Ascending aorta (tissue), 2 donors: ENCODE data around the gene LIPG. TPM values are rescaled to one million over a fixed set of nuclear protein-coding genes. Genes with fewer than 3 reads are reported as not detected.
"Not testable (repeated sequence)": the region's sequence is repeated elsewhere in the genome, so short reads cannot be mapped to it uniquely, and the experiment has no call there.

ENCODE experiments used
- DNase-seq, 2 donors: peaks; one replicate each; pipeline ENCODE4 v3.0.0-alpha.2; 2019; ENCODE audit warnings: low spot score in 2 of 2
- H3K27ac ChIP-seq, 2 donors: fragments of 200-600 bp; sonication (generic); one replicate each; pipeline ENCODE4 v1.5.1; 2016 to 2017; ENCODE audit warnings: mild to moderate bottlenecking in 1 of 2
- H3K27me3 ChIP-seq: fragments of 200-600 bp; sonication (generic); one replicate; pipeline ENCODE4 v1.5.1; 2017
- H3K36me3 ChIP-seq, 2 donors: fragments of 200-600 bp; sonication (generic); one replicate each; pipeline ENCODE4 v1.5.1; 2016
- H3K4me1 ChIP-seq, 2 donors: fragments of 200-600 bp; sonication (generic); one replicate each; pipeline ENCODE4 v1.5.1; 2016 to 2017; ENCODE audit warnings: mild to moderate bottlenecking in 1 of 2
- H3K4me3 ChIP-seq, 2 donors: fragments of 200-600 bp; sonication (generic); one replicate each; pipeline ENCODE4 v1.5.1; 2016 to 2017; ENCODE audit warnings: mild to moderate bottlenecking in 1 of 2
- H3K9me3 ChIP-seq, 2 donors: fragments of 200-600 bp; sonication (generic); one replicate each; pipeline ENCODE4 v1.5.1; 2016
- CTCF ChIP-seq, 3 experiments: fragments of 200-600 bp in 2 of 3; fragments of 450-650 bp in 1 of 3; sonication (generic) in 2 of 3; IDR thresholded peaks; one replicate each; pipeline ENCODE4 v1.5.1; 2016 to 2019; ENCODE audit warnings: antibody characterized with exemption in 3 of 3, mild to moderate bottlenecking in 1 of 3, moderate library complexity in 1 of 3
- intact Hi-C: fragments of 100-400 bp; cut with DNase I; formaldehyde crosslinking; loops from one replicate; pipeline ENCODE4 v1.15.1; 2023
- total RNA-seq: library from RNA; depleted of rRNA; stranded (reverse); fragments of >200 nt; gene quantifications from one replicate; pipeline ENCODE4 v1.1.0, GENCODE V29; 2016

The LIPG gene
- total RNA-seq, 1 donor from 2014 or later: 1.6 TPM

DNA sequence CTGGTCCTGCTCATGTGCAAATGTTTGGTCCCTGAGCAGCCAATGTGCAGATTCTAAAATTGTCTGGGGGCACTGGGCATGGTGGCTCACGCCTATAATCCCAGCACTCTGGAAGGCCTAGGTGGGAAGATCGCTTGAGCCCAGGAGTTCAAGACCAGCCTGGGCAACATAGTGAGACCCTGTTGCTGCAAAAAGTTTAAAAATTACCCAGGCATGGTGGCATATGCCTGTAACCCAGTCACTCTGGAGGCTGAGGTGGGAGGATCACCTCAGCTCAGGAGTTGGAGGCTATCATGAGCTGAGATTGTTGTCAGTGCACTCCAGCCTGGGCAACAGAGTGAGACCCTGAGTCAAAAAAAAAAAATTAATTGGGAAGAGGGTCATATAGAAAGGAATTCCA lies 5.1 kb downstream of the LIPG start:
- intact Hi-C loops: no loop called here
- no peak overlapping the region for H3K4me3 ChIP-seq
- H3K36me3 ChIP-seq: no peaks in the 10 kb centered on the region
- no peak for TF ChIP-seq CTCF (IDR thresholded peaks at IDR 0.05)
- H3K4me1 ChIP-seq: peaks cover 0 to 6% of the 10 kb centered on the region in 2 donors
- no peak for DNase-seq
- peaks cover 3% of the 10 kb centered on the region for H3K27me3 ChIP-seq
- no peaks in the 10 kb centered on the region for H3K9me3 ChIP-seq
- H3K27ac ChIP-seq: no peak overlapping the region

DNA sequence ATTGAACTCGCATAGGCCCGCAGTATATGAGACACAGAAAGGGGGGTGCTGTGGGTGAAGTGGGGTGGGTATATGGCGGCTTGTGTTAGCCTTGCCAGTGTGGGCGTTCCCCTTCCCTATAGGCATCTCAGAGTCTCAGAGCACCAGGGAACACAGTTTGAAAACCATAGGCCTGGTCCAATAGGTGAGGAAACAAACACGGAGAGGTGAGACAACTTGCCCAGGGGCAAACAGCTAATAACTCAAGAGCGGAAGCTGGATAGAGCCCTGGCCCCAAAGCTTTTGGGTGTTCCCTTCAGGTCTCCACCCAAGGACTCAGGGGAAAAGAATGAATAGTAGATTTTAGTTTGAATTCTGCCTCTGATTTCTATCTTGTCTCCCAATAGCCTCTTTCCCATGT lies 7.9 kb downstream of the LIPG start:
- no peak overlapping the region for H3K4me3 ChIP-seq
- TF ChIP-seq CTCF (IDR thresholded peaks at IDR 0.05): no peak
- intact Hi-C loops: no loop called here
- H3K9me3 ChIP-seq: no peaks in the 10 kb centered on the region
- no peak for DNase-seq
- no peak overlapping the region for H3K27ac ChIP-seq
- no peaks in the 10 kb centered on the region for H3K36me3 ChIP-seq
- peaks cover 3% of the 10 kb centered on the region for H3K27me3 ChIP-seq
- no peaks in the 10 kb centered on the region for H3K4me1 ChIP-seq

DNA sequence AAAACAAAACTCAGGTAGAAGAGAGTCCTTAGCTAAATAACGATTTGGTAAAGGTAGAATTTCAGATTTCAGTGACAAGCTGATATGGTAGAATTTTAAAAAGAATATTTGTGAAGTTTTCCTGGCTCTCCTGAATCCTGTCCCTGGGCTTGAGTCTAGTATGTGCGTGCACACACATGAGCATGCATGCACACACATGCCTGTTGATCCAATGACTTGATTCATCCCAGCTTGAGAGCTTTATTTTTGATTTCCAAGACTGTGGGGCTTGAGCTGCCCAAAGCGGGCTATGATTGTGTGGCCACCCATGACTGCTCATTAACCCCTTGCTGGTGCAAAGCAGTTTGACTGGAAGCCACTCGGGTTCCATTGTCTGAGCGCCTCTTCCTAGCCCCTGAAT lies 9.0 kb downstream of the LIPG start:
- intact Hi-C loops: no loop called here
- no peaks in the 10 kb centered on the region for H3K4me1 ChIP-seq
- no peaks in the 10 kb centered on the region for H3K27me3 ChIP-seq
- DNase-seq: no peak
- TF ChIP-seq CTCF (IDR thresholded peaks at IDR 0.05): no peak
- H3K4me3 ChIP-seq: no peak overlapping the region
- no peak overlapping the region for H3K27ac ChIP-seq
- no peaks in the 10 kb centered on the region for H3K36me3 ChIP-seq
- no peaks in the 10 kb centered on the region for H3K9me3 ChIP-seq

DNA sequence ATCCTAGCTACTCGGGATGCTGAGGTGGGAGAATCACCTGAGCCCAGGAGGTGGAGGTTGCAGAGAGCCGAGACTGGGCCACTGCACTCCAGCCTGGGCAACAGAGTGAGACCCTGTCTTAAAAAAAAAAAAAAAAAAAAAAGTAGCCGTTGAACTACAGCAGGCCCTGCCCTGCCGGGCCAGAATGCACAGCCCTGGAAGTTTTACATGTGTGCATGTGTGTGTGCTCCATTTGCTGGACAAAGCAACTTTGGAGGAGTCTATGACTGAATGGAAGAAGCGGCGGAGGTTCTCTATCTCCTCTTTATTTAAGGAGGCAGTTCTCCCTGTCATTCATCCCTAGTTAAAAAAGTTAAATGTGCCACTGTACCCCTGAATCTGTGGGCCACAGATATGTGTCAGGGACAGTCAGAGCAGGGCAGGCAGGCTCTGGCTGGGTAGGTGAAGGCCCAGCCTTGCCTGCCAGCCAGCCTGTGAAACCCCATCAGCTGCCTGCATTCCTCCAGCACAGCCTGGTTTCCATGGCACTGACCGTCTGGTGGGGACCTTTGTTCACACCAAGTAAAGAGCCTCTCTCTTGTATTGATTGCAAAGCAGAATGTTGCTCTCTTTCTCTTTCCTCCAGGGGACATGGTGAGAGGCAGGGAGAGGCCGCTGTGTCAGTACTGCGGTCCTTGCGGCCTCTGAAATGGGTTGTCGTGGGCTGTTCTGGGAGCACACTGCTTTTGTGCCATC lies 10.9 kb downstream of the LIPG start:
- no peak for DNase-seq
- no peak for TF ChIP-seq CTCF (IDR thresholded peaks at IDR 0.05)
- H3K36me3 ChIP-seq: no peaks in the 10 kb centered on the region
- no peaks in the 10 kb centered on the region for H3K9me3 ChIP-seq
- H3K4me3 ChIP-seq: no peak overlapping the region
- intact Hi-C loops: no loop called here
- H3K4me1 ChIP-seq: no peaks in the 10 kb centered on the region
- no peak overlapping the region for H3K27ac ChIP-seq
- no peaks in the 10 kb centered on the region for H3K27me3 ChIP-seq

DNA sequence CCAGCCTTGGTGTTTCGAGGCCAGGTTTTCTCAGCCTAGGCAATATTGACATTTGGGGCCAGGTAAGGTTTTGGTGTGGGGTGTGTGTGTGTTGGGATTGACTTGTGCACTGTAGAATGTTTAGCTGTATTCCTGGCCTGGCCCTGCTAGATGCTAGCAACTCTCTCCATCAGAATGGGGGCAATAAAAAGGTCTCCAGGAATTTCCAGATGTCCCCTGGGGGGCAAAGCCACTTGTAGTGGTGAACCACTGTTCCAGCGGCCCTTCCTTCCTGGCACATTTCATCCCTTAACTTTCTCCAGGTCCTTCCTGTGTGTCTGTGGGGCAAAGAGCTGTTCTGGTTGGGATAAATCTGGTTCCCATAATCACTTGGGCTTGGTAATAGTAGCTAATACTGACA lies 12.0 kb downstream of the LIPG start:
- Histone ChIP-seq H3K27me3 (no peaks in the 10 kb centered on the region), H3K9me3 (no peaks in the 10 kb centered on the region)

GRCh38 chr18:49579041-49579440 lies 17.2 kb downstream of the LIPG start:
- H3K4me1 ChIP-seq, H3K4me3 ChIP-seq, H3K36me3 ChIP-seq, DNase-seq, H3K27ac ChIP-seq, intact Hi-C loops, H3K9me3 ChIP-seq, H3K27me3 ChIP-seq: not testable (repeated sequence)

More for the DNA sequence above, 12.0 kb downstream of the LIPG start:
- Histone ChIP-seq H3K4me1 (no peaks in the 10 kb centered on the region), H3K27ac (no peak overlapping the region), H3K4me3 (no peak overlapping the region), H3K36me3 (no peaks in the 10 kb centered on the region)
- intact Hi-C loops: no loop called here
- no peak for TF ChIP-seq CTCF (IDR thresholded peaks at IDR 0.05)
- no peak for DNase-seq

GRCh38 chr18:49579583-49579982 lies 17.7 kb downstream of the LIPG start:
- H3K27ac ChIP-seq, H3K36me3 ChIP-seq, DNase-seq, H3K27me3 ChIP-seq, H3K4me1 ChIP-seq, H3K4me3 ChIP-seq, intact Hi-C loops, H3K9me3 ChIP-seq: not testable (repeated sequence)
